GM19324 (cell line): ENCODE results near the gene DNAJA2.
"Not testable (repeated sequence)": the region's sequence is repeated elsewhere in the genome, so short reads cannot be mapped to it uniquely, and the experiment has no call there.

Experiments
- ATAC-seq: cut with Tn5 transposase; IDR thresholded peaks from one replicate; pipeline ENCODE4 v1.9.1; 2021; ENCODE audit warnings: mild to moderate bottlenecking, moderate library complexity; ENCODE audit not compliant: unreplicated experiment, low FRiP score

Gene DNAJA2

GRCh38 chr16:46973207-46973995 lies at the start of gene DNAJA2:
TSS of gene DNAJA2 (minus strand) at chr16:46973674. CDS start at chr16:46973572, 102 bp downstream.
- peak; percentile 93 for ATAC-seq

GRCh38 chr16:47019568-47019967 lies 46.1 kb upstream of the DNAJA2 start:
- ATAC-seq, result no peak

GRCh38 chr16:47018223-47018891 lies 44.9 kb upstream of the DNAJA2 start:
- ATAC-seq, result peak; percentile 99

GRCh38 chr16:47017636-47018035 lies 44.2 kb upstream of the DNAJA2 start:
- no peak for ATAC-seq

GRCh38 chr16:47016700-47017133 lies 43.2 kb upstream of the DNAJA2 start:
- no peak for ATAC-seq

- ATAC-seq, result no peak
Measured at GRCh38 chr16:47013910-47014309, 40.4 kb upstream of the DNAJA2 start.

- ATAC-seq, result no peak
Measured at GRCh38 chr16:47013172-47013571, 39.7 kb upstream of the DNAJA2 start.

- not testable (repeated sequence) for ATAC-seq
Measured at GRCh38 chr16:47010812-47011211, 37.3 kb upstream of the DNAJA2 start.

GRCh38 chr16:47008612-47009011 lies 35.1 kb upstream of the DNAJA2 start:
- no peak for ATAC-seq

GRCh38 chr16:47008174-47008573 lies 34.7 kb upstream of the DNAJA2 start:
- no peak for ATAC-seq

- no peak for ATAC-seq
Measured at GRCh38 chr16:47004652-47005051, 31.2 kb upstream of the DNAJA2 start.

GRCh38 chr16:47000066-47000465 lies 26.6 kb upstream of the DNAJA2 start:
- not testable (repeated sequence) for ATAC-seq

GRCh38 chr16:46997844-46998243 lies 24.4 kb upstream of the DNAJA2 start:
- no peak for ATAC-seq

- no peak for ATAC-seq
Measured at GRCh38 chr16:46996952-46997458, 23.5 kb upstream of the DNAJA2 start.

GRCh38 chr16:46996391-46996790 lies 22.9 kb upstream of the DNAJA2 start:
- no peak for ATAC-seq

GRCh38 chr16:46991729-46992704 lies 18.5 kb upstream of the DNAJA2 start:
- no peak for ATAC-seq

- ATAC-seq, result no peak
Measured at GRCh38 chr16:46986896-46987295, 13.4 kb upstream of the DNAJA2 start.

- no peak for ATAC-seq
Measured at GRCh38 chr16:46986438-46986837, 13.0 kb upstream of the DNAJA2 start.

- no peak for ATAC-seq
Measured at GRCh38 chr16:46982335-46982734, 8.9 kb upstream of the DNAJA2 start.

GRCh38 chr16:46980926-46981325 lies 7.5 kb upstream of the DNAJA2 start:
- no peak for ATAC-seq
